KMS-11 (cell line): ENCODE measurements around the gene VAV3.

ENCODE experiments used
- H2AFZ ChIP-seq: fragments of 200-600 bp; sonication (generic); 2 replicates; pipeline ENCODE4 v1.6.1; 2016; ENCODE audit warnings: antibody characterized with exemption, mixed run types, low read depth
- H3K27ac ChIP-seq: fragments of 200-600 bp; sonication (generic); 2 replicates; pipeline ENCODE4 v1.6.1; 2016; ENCODE audit warnings: mild to moderate bottlenecking, mixed run types
- H3K27me3 ChIP-seq: fragments of 200-600 bp; sonication (generic); 2 replicates; pipeline ENCODE4 v1.6.1; 2017; ENCODE audit warnings: mild to moderate bottlenecking, low read depth, mixed run types, moderate library complexity; ENCODE audit not compliant: insufficient read depth
- H3K36me3 ChIP-seq: fragments of 200-600 bp; sonication (generic); 2 replicates; pipeline ENCODE4 v1.6.1; 2017; ENCODE audit warnings: mild to moderate bottlenecking, mixed run types; ENCODE audit not compliant: insufficient read depth
- H3K4me1 ChIP-seq: fragments of 200-600 bp; sonication (generic); 2 replicates; pipeline ENCODE4 v1.6.1; 2016; ENCODE audit warnings: mild to moderate bottlenecking, low read depth, mixed run types; ENCODE audit not compliant: poor library complexity, severe bottlenecking
- H3K4me2 ChIP-seq: fragments of 200-600 bp; sonication (generic); 2 replicates; pipeline ENCODE4 v1.7.0; 2016; ENCODE audit warnings: mild to moderate bottlenecking, mixed run types
- H3K4me3 ChIP-seq: fragments of 200-600 bp; sonication (generic); IDR thresholded peaks from 2 replicates; pipeline ENCODE4 v1.6.1; 2017; ENCODE audit warnings: low read depth, low read length, mixed read lengths; ENCODE audit not compliant: insufficient read depth
- H3K79me2 ChIP-seq: fragments of 200-600 bp; sonication (generic); 2 replicates; pipeline ENCODE4 v1.6.1; 2016; ENCODE audit warnings: low read depth, mixed run types; ENCODE audit not compliant: insufficient read depth
- H3K9ac ChIP-seq: fragments of 200-600 bp; sonication (generic); 2 replicates; pipeline ENCODE4 v1.6.1; 2016; ENCODE audit warnings: mild to moderate bottlenecking, mixed run types
- H4K20me1 ChIP-seq: fragments of 200-600 bp; sonication (generic); 2 replicates; pipeline ENCODE4 v1.6.1; 2016; ENCODE audit warnings: mild to moderate bottlenecking, mixed run types; ENCODE audit not compliant: insufficient read depth
- CTCF ChIP-seq: fragments of 200-600 bp; sonication (generic); conservative IDR thresholded peaks from 2 replicates; pipeline ENCODE4 v1.6.1; 2017; ENCODE audit warnings: low read depth, mild to moderate bottlenecking, antibody characterized with exemption, low read length, moderate library complexity, mixed read lengths

VAV3 gene

GRCh38 chr1:107979088-107979487, 14.1 kb upstream of the VAV3 start:
- Histone ChIP-seq H4K20me1 (no peaks in the 10 kb centered on the region), H2AFZ (no peak overlapping the region), H3K27me3 (no peaks in the 10 kb centered on the region), H3K79me2 (no peaks in the 10 kb centered on the region), H3K36me3 (no peaks in the 10 kb centered on the region), H3K9ac (no peak overlapping the region), H3K4me2 (no peak overlapping the region), H3K4me3 (no peak overlapping the region), H3K4me1 (no peaks in the 10 kb centered on the region), H3K27ac (no peak overlapping the region)
- TF ChIP-seq CTCF: no peak

DNA sequence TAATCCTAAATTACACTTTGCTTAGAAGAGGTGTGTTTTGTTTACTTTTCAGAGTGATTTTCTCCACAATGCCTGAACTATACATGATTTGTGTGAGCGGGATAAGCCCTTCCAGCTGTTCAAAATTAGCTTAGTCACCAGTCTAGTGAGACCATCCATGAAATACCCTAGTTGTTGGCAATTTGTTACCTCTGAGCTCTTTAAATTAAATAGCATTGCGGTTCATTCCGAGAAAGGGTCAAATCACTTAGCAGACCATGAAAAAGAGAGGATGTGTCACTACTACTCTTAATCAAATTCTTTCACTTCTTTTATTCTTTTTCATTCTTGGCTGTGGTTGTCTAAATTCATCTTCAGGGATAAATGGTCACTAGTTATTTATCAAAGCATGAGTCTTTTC, 11.9 kb upstream of the VAV3 start:
- no peaks in the 10 kb centered on the region for H3K27me3 ChIP-seq
- no peak overlapping the region for H3K4me2 ChIP-seq
- TF ChIP-seq CTCF: no peak
- H3K27ac ChIP-seq: no peak overlapping the region
- H2AFZ ChIP-seq: no peak overlapping the region
- no peak overlapping the region for H3K9ac ChIP-seq
- H4K20me1 ChIP-seq: no peaks in the 10 kb centered on the region
- H3K4me3 ChIP-seq: no peak overlapping the region
- no peaks in the 10 kb centered on the region for H3K79me2 ChIP-seq
- no peaks in the 10 kb centered on the region for H3K4me1 ChIP-seq
- H3K36me3 ChIP-seq: no peaks in the 10 kb centered on the region

- H4K20me1 ChIP-seq: no peaks in the 10 kb centered on the region
- H3K79me2 ChIP-seq: no peaks in the 10 kb centered on the region
- H3K4me3 ChIP-seq: no peak overlapping the region
- no peak overlapping the region for H3K9ac ChIP-seq
- H3K4me1 ChIP-seq: no peaks in the 10 kb centered on the region
- H3K27ac ChIP-seq: no peak overlapping the region
- no peak for TF ChIP-seq CTCF
- no peaks in the 10 kb centered on the region for H3K36me3 ChIP-seq
- H2AFZ ChIP-seq: no peak overlapping the region
- H3K27me3 ChIP-seq: no peaks in the 10 kb centered on the region
- no peak overlapping the region for H3K4me2 ChIP-seq
These were observed 11.5 kb upstream of the VAV3 start for GRCh38 chr1:107976431-107976830.

DNA sequence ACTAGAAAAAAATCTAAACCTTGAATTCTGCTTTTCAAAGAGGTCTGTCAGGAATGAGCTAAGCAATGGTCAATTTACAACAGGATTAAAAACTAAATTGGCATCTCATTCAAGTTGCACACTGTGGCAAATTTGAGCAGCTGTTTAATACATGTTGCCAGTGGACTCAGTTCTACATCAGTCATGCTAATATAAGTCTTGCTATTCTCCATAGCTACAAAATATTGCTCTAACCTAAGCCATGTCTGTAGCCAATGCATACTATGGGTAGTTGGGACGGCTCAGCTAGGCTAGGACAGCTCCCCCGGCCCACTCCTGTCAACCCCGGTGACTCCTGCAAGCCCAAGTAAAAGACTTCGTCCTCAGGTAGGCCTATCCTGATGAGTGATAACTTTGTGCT, 10.9 kb upstream of the VAV3 start:
- H4K20me1 ChIP-seq: no peaks in the 10 kb centered on the region
- no peaks in the 10 kb centered on the region for H3K36me3 ChIP-seq
- H2AFZ ChIP-seq: no peak overlapping the region
- H3K9ac ChIP-seq: no peak overlapping the region
- H3K27ac ChIP-seq: no peak overlapping the region
- H3K79me2 ChIP-seq: no peaks in the 10 kb centered on the region
- TF ChIP-seq CTCF: no peak
- H3K4me1 ChIP-seq: no peaks in the 10 kb centered on the region
- H3K4me3 ChIP-seq: no peak overlapping the region
- H3K4me2 ChIP-seq: no peak overlapping the region
- H3K27me3 ChIP-seq: no peaks in the 10 kb centered on the region

DNA sequence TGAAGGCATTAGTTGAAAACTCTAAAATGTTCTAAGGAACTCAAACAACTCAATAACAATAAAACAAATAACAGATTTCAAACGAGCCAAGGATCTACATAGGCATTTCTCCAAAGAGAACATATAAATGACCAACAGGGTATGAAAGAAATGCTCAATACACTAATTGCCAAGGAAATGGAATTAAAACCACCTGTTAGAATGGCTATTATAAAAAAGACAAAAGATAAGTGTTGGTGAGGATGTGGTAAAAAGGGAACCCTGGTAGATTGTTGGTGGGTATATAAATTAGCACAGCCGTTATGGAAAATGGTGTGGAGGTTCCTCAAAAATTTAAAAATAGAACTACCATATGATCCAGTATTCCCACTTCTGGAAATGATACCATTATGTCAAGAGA, 9.1 kb upstream of the VAV3 start:
- Histone ChIP-seq H3K27ac (no peak overlapping the region), H3K4me1 (no peaks in the 10 kb centered on the region), H3K9ac (no peak overlapping the region), H3K36me3 (no peaks in the 10 kb centered on the region), H3K27me3 (no peaks in the 10 kb centered on the region), H2AFZ (no peak overlapping the region), H3K4me2 (no peak overlapping the region), H3K4me3 (no peak overlapping the region), H4K20me1 (no peaks in the 10 kb centered on the region), H3K79me2 (no peaks in the 10 kb centered on the region)
- no peak for TF ChIP-seq CTCF
